ENCODE results near the gene MAB21L4.

Gene MAB21L4

GRCh38 chr2:240876475-240877251 is 19.3 kb downstream of the MAB21L4 start:
- DNase-seq = no peak

GRCh38 chr2:240876035-240876474 is 19.9 kb downstream of the MAB21L4 start:
- no peak for DNase-seq

- DNase-seq = no peak
These were observed 20.5 kb downstream of the MAB21L4 start for GRCh38 chr2:240875228-240876034.

- DNase-seq = no peak
These were observed 21.2 kb downstream of the MAB21L4 start for GRCh38 chr2:240874715-240875227.

GRCh38 chr2:240873805-240874714 is 21.9 kb downstream of the MAB21L4 start:
- peak; percentile 41 for DNase-seq

- DNase-seq = no peak
These were observed 22.7 kb downstream of the MAB21L4 start for GRCh38 chr2:240873098-240873788.

GRCh38 chr2:240872317-240873097 is 23.4 kb downstream of the MAB21L4 start:
- DNase-seq = no peak

GRCh38 chr2:240871071-240871958 is 24.6 kb downstream of the MAB21L4 start:
- no peak for DNase-seq

- no peak for DNase-seq
These were observed 25.7 kb downstream of the MAB21L4 start for GRCh38 chr2:240869956-240870875.

GRCh38 chr2:240869109-240869955 is 26.6 kb downstream of the MAB21L4 start:
- DNase-seq = no peak

- DNase-seq = no peak
These were observed 27.5 kb downstream of the MAB21L4 start, which contains the start of gene AGXT for GRCh38 chr2:240868286-240869108. TSS of gene AGXT (plus strand) at chr2:240868824. CDS start at chr2:240868866, 42 bp downstream.

GRCh38 chr2:240865391-240865790 is 30.6 kb downstream of the MAB21L4 start:
- DNase-seq = no peak

- no peak for DNase-seq
These were observed 31.5 kb downstream of the MAB21L4 start for GRCh38 chr2:240864475-240864874.

- DNase-seq = no peak
These were observed 34.4 kb downstream of the MAB21L4 start for GRCh38 chr2:240861547-240861946.

- no peak for DNase-seq
These were observed 37.1 kb downstream of the MAB21L4 start for GRCh38 chr2:240858871-240859270.

- DNase-seq = no peak
These were observed 37.6 kb downstream of the MAB21L4 start for GRCh38 chr2:240858321-240858720.

All from fibroblast of skin of scalp (primary cell).